Subcutaneous abdominal adipose tissue (tissue), 5 donors: ENCODE data around the gene PPP1CC.

Source experiments
- H3K27ac ChIP-seq: one replicate; pipeline ENCODE4 v1.7.0; 2013; ENCODE audit warnings: low read depth, mild to moderate bottlenecking, inconsistent platforms, low read length, moderate library complexity
- H3K27me3 ChIP-seq, 5 donors: one replicate each; pipeline ENCODE4 v1.7.0; 2013; ENCODE audit warnings: low read length in 5 of 5, inconsistent platforms in 1 of 5; ENCODE audit not compliant: control insufficient read depth in 5 of 5, insufficient read depth in 4 of 5
- H3K36me3 ChIP-seq, 5 donors: one replicate each; pipeline ENCODE4 v1.7.0; 2013; ENCODE audit warnings: low read length in 5 of 5; ENCODE audit not compliant: control insufficient read depth in 5 of 5, insufficient read depth in 5 of 5
- H3K4me1 ChIP-seq, 5 donors: one replicate each; pipeline ENCODE4 v1.7.0; 2013; ENCODE audit warnings: low read length in 5 of 5, mild to moderate bottlenecking in 3 of 5, moderate library complexity in 1 of 5; ENCODE audit not compliant: control insufficient read depth in 5 of 5, insufficient read depth in 5 of 5
- H3K4me3 ChIP-seq, 5 donors: one replicate each; pipeline ENCODE4 v1.7.0; 2013; ENCODE audit warnings: low read length in 5 of 5, low read depth in 1 of 5
- H3K9ac ChIP-seq, 5 donors: one replicate each; pipeline ENCODE4 v1.7.0; 2013; ENCODE audit warnings: low read length in 5 of 5, mild to moderate bottlenecking in 4 of 5, moderate library complexity in 3 of 5
- H3K9me3 ChIP-seq, 5 donors: one replicate each; pipeline ENCODE4 v1.7.0; 2013; ENCODE audit warnings: low read length in 5 of 5; ENCODE audit not compliant: control insufficient read depth in 5 of 5
- donor health status: healthy.
- donor health status: healthy.
- donor health status: healthy.
- donor health status: healthy.
- donor health status: healthy.

Gene PPP1CC

DNA sequence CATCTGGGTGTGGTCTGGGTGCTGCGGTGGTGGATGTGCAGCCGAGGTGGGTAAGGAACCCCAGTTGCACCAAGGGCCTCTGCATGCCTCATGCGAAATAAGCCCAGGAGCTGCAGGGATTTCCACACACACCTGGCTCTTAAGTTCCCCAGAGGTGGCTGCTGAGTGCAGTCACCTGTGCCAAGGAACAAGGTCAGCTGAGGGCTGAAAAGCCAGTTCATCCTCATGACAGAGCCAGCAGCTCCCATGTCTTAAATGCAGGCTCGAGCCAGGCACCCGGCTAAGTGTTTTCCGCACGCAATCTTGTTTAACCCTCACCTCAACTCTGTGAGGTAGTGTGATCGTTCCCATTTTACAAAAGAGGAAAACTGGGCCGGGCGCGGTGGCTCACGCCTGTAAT lies 63.5 kb downstream of the PPP1CC start:
- H3K9ac ChIP-seq, result no peak overlapping the region
- H3K27ac ChIP-seq, result no peak overlapping the region
- H3K36me3 ChIP-seq, result peaks cover 0 to 6% (median 0%) of the 10 kb centered on the region in 5 donors
- H3K4me3 ChIP-seq, result no peak overlapping the region
- no peaks in the 10 kb centered on the region for H3K27me3 ChIP-seq
- H3K4me1 ChIP-seq, result peaks cover 5 to 30% (median 20%) of the 10 kb centered on the region in 5 donors
- H3K9me3 ChIP-seq, result no peaks in the 10 kb centered on the region

DNA sequence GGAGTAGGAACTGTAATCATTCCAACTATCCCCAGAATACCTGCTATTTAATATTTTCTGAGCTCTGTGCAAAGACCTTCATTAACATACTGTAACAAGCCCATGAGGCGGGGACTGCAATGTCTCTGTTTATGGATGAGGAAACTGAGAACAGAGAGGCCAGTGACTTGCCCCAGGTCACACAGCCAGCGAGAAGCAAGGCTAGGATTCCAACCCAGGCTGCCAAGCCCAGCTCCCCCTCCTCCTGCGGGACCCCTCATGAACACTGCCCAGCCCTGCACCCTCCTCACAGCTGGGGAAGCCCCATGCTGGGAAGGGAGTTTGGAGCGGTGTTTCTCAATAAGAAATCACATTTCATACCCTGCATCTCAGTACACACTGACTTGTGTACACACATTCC lies 64.7 kb downstream of the PPP1CC start:
- Histone ChIP-seq H3K36me3 (peaks cover 0 to 3% (median 0%) of the 10 kb centered on the region in 5 donors), H3K4me3 (peak overlapping the region in 1 of 5 donors; percentile 4), H3K4me1 (peaks cover 5 to 30% (median 20%) of the 10 kb centered on the region in 5 donors), H3K9ac (peak overlapping the region in 2 of 5 donors; percentile 22 to 49), H3K27me3 (no peaks in the 10 kb centered on the region), H3K27ac (no peak overlapping the region), H3K9me3 (no peaks in the 10 kb centered on the region)

DNA sequence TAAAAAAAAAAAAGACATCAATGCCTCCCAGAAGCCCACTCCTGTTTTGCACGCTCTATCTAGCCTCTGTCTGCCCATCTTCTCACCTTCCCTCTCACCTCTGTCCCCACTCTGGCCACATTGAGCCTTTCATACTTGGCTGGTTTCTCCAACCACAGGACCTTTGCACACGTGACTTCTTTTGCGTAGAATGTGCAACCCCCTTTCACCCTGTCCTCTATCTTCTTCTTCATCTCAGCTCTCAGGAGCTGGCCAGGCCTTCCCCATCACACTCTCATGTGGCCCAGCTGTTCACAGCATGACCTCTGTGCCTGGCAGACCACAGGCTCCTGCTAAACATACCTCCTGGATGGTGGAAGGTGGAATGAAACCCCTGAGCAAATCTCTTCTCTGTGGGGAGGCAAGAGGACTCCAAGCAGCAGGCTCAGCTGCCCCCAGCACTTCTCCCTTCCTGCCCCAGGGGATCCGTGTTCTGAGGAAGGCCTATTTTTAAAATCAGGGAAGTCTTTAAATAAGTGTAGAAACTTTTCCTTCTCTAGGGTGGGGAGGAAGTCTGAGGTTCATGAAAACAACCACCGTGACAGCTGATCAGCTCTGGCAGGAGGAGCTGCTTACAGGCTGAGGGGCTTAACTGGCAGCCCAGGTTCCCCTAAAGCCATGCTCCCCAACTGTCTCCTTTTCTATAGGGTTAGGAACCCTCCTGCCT lies 65.3 kb downstream of the PPP1CC start:
- H3K27ac ChIP-seq, result no peak overlapping the region
- peaks cover 0 to 3% (median 0%) of the 10 kb centered on the region in 5 donors for H3K36me3 ChIP-seq

DNA sequence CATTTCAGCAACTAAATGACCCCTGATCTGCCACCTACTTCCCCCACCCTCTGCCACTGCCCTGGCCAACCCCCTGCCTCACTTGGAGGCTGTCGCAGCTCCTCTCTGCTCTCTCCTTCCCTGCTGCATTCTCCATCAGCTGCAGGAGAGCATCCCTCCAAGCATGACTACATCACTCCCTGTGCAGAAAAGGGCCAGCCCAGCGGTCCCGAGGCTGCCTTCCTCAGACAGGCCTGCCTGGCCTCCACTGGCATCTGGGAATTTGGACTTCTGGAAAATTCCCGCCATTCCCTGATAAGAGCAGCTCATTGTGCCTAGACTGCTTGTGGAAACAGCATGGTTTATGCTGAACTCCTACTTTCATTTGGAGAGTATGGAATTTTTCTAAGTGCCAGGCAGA lies 66.5 kb downstream of the PPP1CC start:
- Histone ChIP-seq H3K4me1 (peaks cover 5 to 30% (median 20%) of the 10 kb centered on the region in 5 donors), H3K4me3 (no peak overlapping the region), H3K27me3 (no peaks in the 10 kb centered on the region), H3K9ac (no peak overlapping the region), H3K9me3 (no peaks in the 10 kb centered on the region), H3K27ac (no peak overlapping the region), H3K36me3 (peaks cover 0 to 3% (median 2%) of the 10 kb centered on the region in 5 donors)

More for the DNA sequence above, 65.3 kb downstream of the PPP1CC start:
- H3K4me1 ChIP-seq, result peaks cover 5 to 30% (median 20%) of the 10 kb centered on the region in 5 donors
- H3K9me3 ChIP-seq, result no peaks in the 10 kb centered on the region
- H3K9ac ChIP-seq, result peak overlapping the region in 3 of 5 donors; percentile 4 to 49 (median 22)
- no peaks in the 10 kb centered on the region for H3K27me3 ChIP-seq
- peak overlapping the region in 1 of 5 donors; percentile 4 for H3K4me3 ChIP-seq

DNA sequence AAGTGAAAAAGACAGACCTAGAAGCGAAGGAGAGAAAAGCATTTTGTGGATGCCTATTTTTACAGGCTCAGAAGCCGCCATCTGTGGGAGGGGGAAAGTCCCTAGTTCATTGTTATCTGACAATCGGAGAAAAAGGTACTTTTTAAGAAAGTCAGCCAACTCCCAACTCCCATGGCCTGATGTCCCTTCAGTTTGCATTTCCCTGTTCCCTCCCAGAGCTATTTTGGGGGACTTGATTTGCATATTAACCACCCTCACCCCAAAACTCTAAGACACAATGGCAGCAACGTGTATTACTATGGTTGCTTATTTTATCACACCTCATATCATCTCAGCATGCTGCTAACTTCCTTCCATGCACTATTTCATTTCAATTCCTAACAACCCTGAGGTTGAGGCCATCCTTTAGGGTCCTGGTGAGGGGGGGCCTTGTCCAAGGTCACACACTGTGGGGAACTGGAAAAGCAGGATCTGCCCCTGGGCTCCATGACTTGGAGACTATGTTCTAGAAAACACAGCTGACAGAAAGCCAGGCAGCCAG lies 72.5 kb downstream of the PPP1CC start:
- peaks cover 0 to 2% (median 0%) of the 10 kb centered on the region in 5 donors for H3K4me1 ChIP-seq
- H3K27me3 ChIP-seq, result no peaks in the 10 kb centered on the region
- H3K27ac ChIP-seq, result no peak overlapping the region

More for the DNA sequence above, 72.5 kb downstream of the PPP1CC start:
- peaks cover 0 to 6% (median 2%) of the 10 kb centered on the region in 5 donors for H3K36me3 ChIP-seq
- H3K9ac ChIP-seq, result no peak overlapping the region
- no peak overlapping the region for H3K4me3 ChIP-seq
- peaks cover 0 to 14% (median 7%) of the 10 kb centered on the region in 5 donors for H3K9me3 ChIP-seq
